Endothelial cell of umbilical vein (primary cell): Measurements from ENCODE around the gene ZC3HAV1L. TPM values are rescaled to one million over a fixed set of nuclear protein-coding genes. Genes with fewer than 3 reads are reported as not detected.

ENCODE experiments used
- BruUV-seq: library from RNA; stranded (reverse); fragments of 400-500 nt; replicated peaks from 2 replicates; lab custom pipeline; 2021; lab: Mats Ljungman, UMichigan
- CTCF ChIA-PET: fragments of 300-600, 350-600 bp; sonication (Branson Sonifier 250); formaldehyde crosslinking; loops from one replicate; lab custom pipeline; 2021; ENCODE audit warnings: antibody characterized with exemption, inconsistent platforms; lab: Charles Lee
- POLR2A ChIA-PET: fragments of 300-600, 350-600 bp; sonication (Branson Sonifier 250); formaldehyde crosslinking; loops from one replicate; lab custom pipeline; 2021; ENCODE audit warnings: antibody characterized with exemption, inconsistent platforms; lab: Charles Lee
- DNase-seq: peaks from one replicate; pipeline ENCODE4 v3.0.0-alpha.2; 2011; ENCODE audit warnings: low read depth, low spot score
- FAIRE-seq: peaks from 2 replicates; lab custom pipeline; 2011; peaks lifted over from hg19 to GRCh38; lab: Jason Lieb, UNC
- H2AFZ ChIP-seq: 2 replicates; pipeline ENCODE4 v1.6.0; 2012; ENCODE audit warnings: low read depth, low read length, control low read depth, inconsistent platforms
- H3K27ac ChIP-seq: 2 replicates; pipeline ENCODE4 v1.5.1; 2011; ENCODE audit warnings: low read depth, mild to moderate bottlenecking, control low read depth, low read length, moderate library complexity; ENCODE audit not compliant: insufficient read depth
- H3K27me3 ChIP-seq, 2 experiments: 2 replicates each; pipeline versions ENCODE4 v1.6.0 to v1.6.1; 2011; ENCODE audit warnings: low read length in 2 of 2, mixed read lengths in 1 of 2; ENCODE audit not compliant: control insufficient read depth in 2 of 2, insufficient read depth in 2 of 2
- H3K36me3 ChIP-seq, 2 experiments: 2 replicates in 1 of 2; 3 replicates in 1 of 2; pipeline ENCODE4 v1.5.1; 2011; ENCODE audit warnings: low read length in 2 of 2, mild to moderate bottlenecking in 1 of 2, moderate library complexity in 1 of 2; ENCODE audit not compliant: control insufficient read depth in 2 of 2, insufficient read depth in 2 of 2; ENCODE audit errors: extremely low read depth in 1 of 2
- H3K4me1 ChIP-seq: 3 replicates; pipeline ENCODE4 v1.5.1; 2011; ENCODE audit warnings: mild to moderate bottlenecking, low read length; ENCODE audit not compliant: control insufficient read depth, insufficient read depth; ENCODE audit errors: extremely low read depth
- H3K4me2 ChIP-seq: 2 replicates; pipeline ENCODE4 v1.6.1; 2011; ENCODE audit warnings: low read length, control low read depth, mixed read lengths; ENCODE audit not compliant: insufficient read depth
- H3K4me3 ChIP-seq, 3 experiments: fragments of 200-600 bp in 1 of 3; sonication (generic), shearing (Covaris generic) in 1 of 3; replicated peaks in 1 of 3; 2 replicates each; pipeline ENCODE4 v1.5.1; 2011 to 2016; ENCODE audit warnings: control low read depth in 3 of 3, low read length in 3 of 3, mild to moderate bottlenecking in 2 of 3, inconsistent platforms in 1 of 3, low read depth in 1 of 3, moderate library complexity in 1 of 3; ENCODE audit not compliant: insufficient read depth in 1 of 3
- H3K79me2 ChIP-seq: 2 replicates; pipeline ENCODE4 v1.6.0; 2012; ENCODE audit warnings: low read length, inconsistent platforms; ENCODE audit not compliant: control insufficient read depth, insufficient read depth
- H3K9ac ChIP-seq: replicated peaks from 2 replicates; pipeline ENCODE3; 2011; ENCODE audit warnings: low read length, control low read depth; ENCODE audit not compliant: insufficient read depth; ENCODE audit errors: extremely low read depth
- H3K9me1 ChIP-seq: replicated peaks from 3 replicates; pipeline ENCODE4 v1.6.0; 2011; ENCODE audit warnings: mild to moderate bottlenecking, low read length; ENCODE audit not compliant: control insufficient read depth, insufficient read depth; ENCODE audit errors: extremely low read depth
- H3K9me3 ChIP-seq: replicated peaks from 2 replicates; pipeline ENCODE4 v1.5.1; 2012; ENCODE audit warnings: low read length, inconsistent platforms; ENCODE audit not compliant: control insufficient read depth, insufficient read depth
- H4K20me1 ChIP-seq: replicated peaks from 2 replicates; pipeline ENCODE3; 2011; ENCODE audit warnings: mild to moderate bottlenecking, low read length; ENCODE audit not compliant: control insufficient read depth, insufficient read depth; ENCODE audit errors: extremely low read depth
- EZH2 ChIP-seq: IDR thresholded peaks from 2 replicates; pipeline ENCODE4 v1.6.1; 2012; ENCODE audit warnings: borderline replicate concordance, low read depth, mild to moderate bottlenecking, moderate library complexity, low read length, inconsistent platforms; ENCODE audit not compliant: severe bottlenecking
- FOS ChIP-seq: IDR thresholded peaks from 2 replicates; pipeline ENCODE4 v1.6.1; 2011; ENCODE audit warnings: mild to moderate bottlenecking, low read length, moderate library complexity, borderline replicate concordance; ENCODE audit not compliant: insufficient read depth
- GATA2 ChIP-seq: IDR thresholded peaks from 2 replicates; pipeline ENCODE4 v1.7.0; 2011; ENCODE audit warnings: low read depth, mild to moderate bottlenecking, moderate library complexity, mixed read lengths, low read length; ENCODE audit not compliant: insufficient read length, insufficient read depth
- JUN ChIP-seq: IDR thresholded peaks from 2 replicates; pipeline ENCODE4 v1.6.1; 2011; ENCODE audit warnings: borderline replicate concordance, low read depth; ENCODE audit not compliant: insufficient read length, insufficient read depth
- MYC ChIP-seq: IDR thresholded peaks from one replicate; pipeline ENCODE4 v1.6.1; 2011; ENCODE audit warnings: mild to moderate bottlenecking, low read depth, low read length
- POLR2A ChIP-seq: IDR thresholded peaks from 2 replicates; pipeline ENCODE4 v1.6.1; 2012; ENCODE audit warnings: low read depth, mild to moderate bottlenecking, control low read depth, low read length
- POLR2AphosphoS5 ChIP-seq: IDR thresholded peaks from 2 replicates; pipeline ENCODE4 v1.6.1; 2012; ENCODE audit warnings: low read depth, mild to moderate bottlenecking, control low read depth, low read length, moderate library complexity; ENCODE audit not compliant: insufficient read depth
- dilution Hi-C: fragments of 300-500 bp; cut with MboI; formaldehyde crosslinking; loops from one replicate; pipeline ENCODE4 v1.15.0; 2019; ENCODE audit warnings: low sequenced_read_pairs; ENCODE audit not compliant: extremely low pct_ligation_motif_present
- intact Hi-C: fragments of 100-400 bp; cut with micrococcal nuclease; formaldehyde crosslinking; loops from one replicate; pipeline ENCODE4 v1.10.0; 2022
- polyA plus RNA-seq, 4 experiments: library from polyadenylated mRNA; depleted of rRNA in 3 of 4; stranded (reverse) in 3 of 4; unstranded in 1 of 4; fragments of >200 nt; gene quantifications; 2 replicates each; pipeline versions ENCODE4 v1.2.1 to v1.2.3, GENCODE V29; 2011 to 2012; ENCODE audit warnings: missing spikeins in 1 of 4
- total RNA-seq: library from RNA; stranded (reverse); gene quantifications from 2 replicates; pipeline ENCODE4 v1.2.3, GENCODE V29; 2021
- TF ChIP-seq, protein P1 (sequence below): IDR thresholded peaks from 2 replicates; pipeline ENCODE4 v1.6.1; 2011; ENCODE audit not compliant: insufficient read depth, insufficient read length
- TF ChIP-seq, protein P2 (sequence below), 2 donors: IDR thresholded peaks; 1 replicate in 1 of 2; 2 replicates in 1 of 2; pipeline ENCODE4 v1.5.1; 2011; ENCODE audit warnings: low read length in 2 of 2, mild to moderate bottlenecking in 2 of 2, moderate library complexity in 2 of 2, control low read depth in 1 of 2, inconsistent platforms in 1 of 2, low read depth in 1 of 2; ENCODE audit not compliant: insufficient read depth in 1 of 2; ENCODE audit errors: extremely low read depth in 1 of 2

ZC3HAV1L gene
- total and polyA plus RNA-seq, 2 donors (not counting 3 experiments of a cell fraction or from before 2014, with no cell fraction given) = 15.9 to 25.7 TPM

DNA sequence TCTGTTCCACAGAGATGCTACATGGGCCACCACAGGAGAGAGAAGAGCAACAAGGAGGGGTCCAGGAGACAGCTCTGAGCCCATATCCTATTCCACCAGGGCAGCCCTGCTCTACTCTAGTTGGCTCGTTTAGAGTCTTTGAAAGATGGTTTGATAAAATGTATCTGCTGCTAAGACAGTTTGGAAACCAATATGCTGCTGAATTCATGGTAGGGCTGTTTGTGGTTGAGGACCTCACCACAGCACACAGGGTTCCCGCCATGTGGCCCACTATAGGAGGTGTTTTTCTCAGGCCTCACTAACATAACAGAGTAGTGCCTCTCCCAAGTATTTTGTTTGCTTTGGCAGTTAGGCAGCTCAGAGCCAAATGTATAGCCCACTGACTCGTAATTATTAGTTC is 35.8 kb upstream of the ZC3HAV1L start:
- no peak overlapping the region for H3K4me3 ChIP-seq
- dilution Hi-C loops = no loop called here
- POLR2A ChIA-PET = no interaction called here
- H4K20me1 ChIP-seq = no peaks in the 10 kb centered on the region
- no peaks in the 10 kb centered on the region for H3K79me2 ChIP-seq
- no TSS peak for BruUV-seq
- H3K4me2 ChIP-seq = no peak overlapping the region
- no peak overlapping the region for H2AFZ ChIP-seq
- FAIRE-seq (no peak), DNase-seq (no peak)
- TF ChIP-seq, protein P1, sequence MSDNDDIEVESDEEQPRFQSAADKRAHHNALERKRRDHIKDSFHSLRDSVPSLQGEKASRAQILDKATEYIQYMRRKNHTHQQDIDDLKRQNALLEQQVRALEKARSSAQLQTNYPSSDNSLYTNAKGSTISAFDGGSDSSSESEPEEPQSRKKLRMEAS = no peak
- TF ChIP-seq EZH2 (no peak), FOS (no peak), POLR2AphosphoS5 (no peak), GATA2 (no peak), POLR2A (no peak), MYC (no peak), JUN (no peak)
- TF ChIP-seq, protein P2, sequence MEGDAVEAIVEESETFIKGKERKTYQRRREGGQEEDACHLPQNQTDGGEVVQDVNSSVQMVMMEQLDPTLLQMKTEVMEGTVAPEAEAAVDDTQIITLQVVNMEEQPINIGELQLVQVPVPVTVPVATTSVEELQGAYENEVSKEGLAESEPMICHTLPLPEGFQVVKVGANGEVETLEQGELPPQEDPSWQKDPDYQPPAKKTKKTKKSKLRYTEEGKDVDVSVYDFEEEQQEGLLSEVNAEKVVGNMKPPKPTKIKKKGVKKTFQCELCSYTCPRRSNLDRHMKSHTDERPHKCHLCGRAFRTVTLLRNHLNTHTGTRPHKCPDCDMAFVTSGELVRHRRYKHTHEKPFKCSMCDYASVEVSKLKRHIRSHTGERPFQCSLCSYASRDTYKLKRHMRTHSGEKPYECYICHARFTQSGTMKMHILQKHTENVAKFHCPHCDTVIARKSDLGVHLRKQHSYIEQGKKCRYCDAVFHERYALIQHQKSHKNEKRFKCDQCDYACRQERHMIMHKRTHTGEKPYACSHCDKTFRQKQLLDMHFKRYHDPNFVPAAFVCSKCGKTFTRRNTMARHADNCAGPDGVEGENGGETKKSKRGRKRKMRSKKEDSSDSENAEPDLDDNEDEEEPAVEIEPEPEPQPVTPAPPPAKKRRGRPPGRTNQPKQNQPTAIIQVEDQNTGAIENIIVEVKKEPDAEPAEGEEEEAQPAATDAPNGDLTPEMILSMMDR (IDR thresholded peaks at IDR 0.05; ENCODE audit: extremely low read depth in 1 of 2, insufficient read depth in 1 of 2, low read depth in 1 of 2, low read length in 2 of 2) = no peak
- CTCF ChIA-PET = interaction anchor here (0.9 kb wide), 1 partner anchor 62 kb away, joined by 3 read pairs; a partner anchor contains a TSS
- no peaks in the 10 kb centered on the region for H3K9me3 ChIP-seq
- intact Hi-C loops = loop anchor here (1.0 kb wide), 1 partner anchor 182 kb away; no protein-coding TSS in a partner anchor
- H3K9me1 ChIP-seq = no peaks in the 10 kb centered on the region
- H3K36me3 ChIP-seq = peaks cover 12 to 16% of the 10 kb centered on the region in 2 experiments
- no peak overlapping the region for H3K9ac ChIP-seq
- no peak overlapping the region for H3K27ac ChIP-seq
- peaks cover 4% of the 10 kb centered on the region for H3K4me1 ChIP-seq
- no peaks in the 10 kb centered on the region for H3K27me3 ChIP-seq
